HG03342 (cell line): ENCODE measurements around the gene EEF1A2.
"Not testable (repeated sequence)": the region's sequence is repeated elsewhere in the genome, so short reads cannot be mapped to it uniquely, and the experiment has no call there.

Experiments
- ATAC-seq: cut with Tn5 transposase; IDR thresholded peaks from one replicate; pipeline ENCODE4 v1.9.1; 2021; ENCODE audit warnings: mild to moderate bottlenecking, moderate library complexity; ENCODE audit not compliant: unreplicated experiment

Gene EEF1A2

DNA sequence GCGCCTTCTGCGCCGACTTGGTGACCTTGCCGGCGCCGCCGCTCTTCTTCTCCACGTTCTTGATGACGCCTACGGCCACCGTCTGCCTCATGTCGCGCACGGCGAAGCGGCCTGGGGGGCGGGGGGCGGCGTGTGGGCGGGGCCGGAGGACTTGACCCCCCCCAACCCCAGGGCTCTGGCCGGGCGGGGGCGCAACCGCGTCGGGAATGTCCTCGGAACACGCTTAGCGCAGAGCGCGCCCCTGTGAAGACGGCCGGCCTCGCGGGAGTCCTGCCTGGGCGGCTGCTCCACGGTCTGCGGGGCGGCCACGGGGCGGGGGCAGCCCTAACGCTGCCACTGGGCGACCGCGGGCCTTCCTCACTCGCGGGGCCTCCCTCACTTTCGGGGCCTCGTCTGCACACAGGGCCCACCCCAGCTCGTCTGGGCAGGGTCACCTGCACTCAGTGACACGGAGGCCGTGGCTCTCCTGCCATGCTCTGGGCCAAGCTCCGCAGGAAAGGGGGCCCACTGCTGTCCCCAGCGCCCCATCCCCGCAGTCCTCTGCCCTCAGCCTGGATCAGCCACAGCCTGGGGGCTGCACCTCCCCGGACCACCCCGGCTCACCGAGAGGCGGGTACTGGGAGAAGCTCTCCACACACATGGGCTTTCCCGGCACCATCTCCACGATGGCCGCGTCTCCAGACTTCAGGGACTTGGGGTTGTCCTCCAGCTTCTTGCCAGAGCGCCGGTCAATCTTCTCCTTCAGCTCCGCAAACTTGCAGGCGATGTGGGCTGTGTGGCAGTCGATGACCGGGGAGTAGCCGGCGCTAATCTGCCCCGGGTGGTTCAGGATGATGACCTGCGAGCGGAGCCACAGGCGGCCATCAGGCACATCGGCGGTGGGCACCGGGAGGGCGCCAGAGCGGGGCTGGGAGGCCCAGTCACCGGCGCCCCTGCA, 10.3 kb downstream of the EEF1A2 start:
- ATAC-seq = no peak

DNA sequence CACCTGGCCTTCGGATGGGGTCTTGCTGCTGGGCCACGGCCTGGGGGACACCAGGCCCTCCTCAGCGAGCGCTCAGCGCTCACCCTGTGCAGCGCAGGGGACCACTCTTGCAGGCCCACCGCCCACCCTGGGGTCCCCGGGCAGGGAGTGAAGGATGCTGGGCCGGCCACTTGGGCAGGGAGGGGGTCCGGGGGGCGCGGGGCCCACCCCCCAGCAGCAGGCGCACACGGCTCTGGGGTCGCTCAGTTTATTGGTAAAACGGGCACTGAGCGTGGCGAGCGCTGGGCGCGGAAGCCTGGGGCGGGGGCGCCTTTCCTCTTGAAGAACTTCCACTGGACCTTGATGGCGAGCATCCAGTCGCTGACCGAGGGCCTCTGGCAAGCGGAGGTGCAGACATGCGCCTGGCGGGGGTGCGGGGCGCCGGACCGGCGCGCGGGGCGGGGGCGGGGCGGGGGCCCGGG, 11.1 kb downstream of the EEF1A2 start:
- ATAC-seq = no peak

DNA sequence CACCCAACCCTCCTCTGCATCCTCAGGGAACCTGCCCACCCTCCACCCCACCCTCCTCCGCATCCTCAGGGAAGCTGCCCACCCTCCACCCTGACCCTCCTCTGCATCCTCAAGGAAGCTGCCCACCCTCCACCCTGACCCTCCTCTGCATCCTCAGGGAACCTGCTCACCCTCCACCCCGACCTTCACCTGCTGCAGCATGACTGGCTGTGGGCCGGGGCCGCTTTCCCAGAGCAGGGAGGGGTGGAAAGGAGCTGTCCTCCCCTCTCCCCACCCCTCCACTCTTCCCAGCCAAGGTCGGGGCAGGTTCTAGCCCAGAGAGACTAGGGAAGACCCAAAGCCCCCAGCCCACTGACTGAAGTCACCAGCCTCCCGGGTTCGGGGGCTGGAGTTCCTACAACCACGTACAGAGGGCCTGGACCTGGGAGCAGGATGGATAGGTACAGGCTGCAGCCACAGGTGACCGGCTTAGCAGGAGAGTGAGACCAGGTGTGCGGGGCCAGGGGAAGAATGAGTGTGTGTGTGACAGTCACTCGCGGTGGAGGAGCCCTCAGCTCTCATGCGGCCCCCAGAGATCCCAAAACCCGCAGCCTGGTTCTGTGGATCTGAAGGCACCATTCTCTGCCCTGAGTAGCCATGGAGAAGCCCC, 11.6 kb downstream of the EEF1A2 start:
- ATAC-seq = no peak

DNA sequence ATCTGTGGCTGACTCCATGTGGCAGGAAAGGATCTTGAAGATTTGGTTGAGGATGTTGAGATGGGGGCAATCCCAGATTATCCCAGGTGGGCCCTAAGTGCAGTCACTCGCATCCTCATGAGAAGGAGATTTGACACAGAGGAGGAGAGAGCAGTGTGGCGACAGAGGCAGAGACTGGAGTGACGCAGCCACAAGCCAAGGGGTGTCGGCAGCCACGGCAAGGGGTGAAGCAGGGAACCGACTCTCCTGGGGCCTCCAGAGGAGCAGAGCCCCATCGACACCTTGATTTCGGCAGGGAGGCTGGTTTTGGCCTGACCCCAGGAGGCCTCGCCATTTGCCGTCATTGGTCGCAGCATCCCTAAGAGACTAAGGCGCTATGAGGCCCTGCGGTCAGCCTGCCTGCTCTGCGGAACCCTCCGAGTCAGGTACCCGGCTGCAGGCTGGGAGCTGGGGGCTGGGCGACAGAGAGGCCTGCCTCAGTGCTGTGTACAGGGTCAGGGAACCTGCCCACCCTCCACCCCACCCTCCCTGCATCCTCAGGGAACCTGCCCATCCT, 12.5 kb downstream of the EEF1A2 start:
- no peak for ATAC-seq

DNA sequence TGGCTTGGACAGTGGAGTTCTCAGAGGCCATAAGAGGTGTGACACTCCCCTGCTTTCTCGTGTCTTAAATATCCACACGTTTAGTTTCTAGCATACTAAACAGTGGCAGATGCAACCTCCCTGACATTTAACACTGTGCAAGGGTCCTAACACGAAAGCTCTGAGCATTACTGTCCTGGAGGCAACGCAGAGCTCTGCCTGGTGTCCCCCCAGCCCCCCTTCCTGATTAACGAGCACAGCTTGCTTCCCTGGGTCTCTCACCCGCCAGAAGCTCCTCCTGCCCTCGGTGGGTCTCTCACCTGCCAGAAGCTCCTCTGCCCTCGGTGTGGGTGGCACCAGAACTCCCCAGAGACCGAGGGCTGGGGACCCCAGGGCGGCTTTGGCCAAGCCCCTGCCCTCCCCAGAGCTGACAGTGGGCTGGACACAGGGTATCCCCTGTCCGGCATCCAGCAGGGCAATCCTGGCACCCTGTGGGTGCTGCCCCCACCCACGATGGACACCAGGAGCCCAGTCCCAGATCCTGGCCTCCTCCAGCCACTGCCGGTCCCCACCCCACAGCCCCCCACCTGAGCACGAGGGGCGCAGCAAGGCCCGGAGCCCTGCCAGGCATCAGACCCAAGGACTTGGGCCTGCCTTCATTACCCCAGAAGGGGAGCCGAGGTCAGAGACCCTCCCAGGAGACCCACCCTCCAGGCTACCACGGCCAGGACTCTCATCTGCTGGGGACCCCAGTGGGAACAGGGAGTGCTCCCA, 14.1 kb downstream of the EEF1A2 start:
- ATAC-seq = no peak

DNA sequence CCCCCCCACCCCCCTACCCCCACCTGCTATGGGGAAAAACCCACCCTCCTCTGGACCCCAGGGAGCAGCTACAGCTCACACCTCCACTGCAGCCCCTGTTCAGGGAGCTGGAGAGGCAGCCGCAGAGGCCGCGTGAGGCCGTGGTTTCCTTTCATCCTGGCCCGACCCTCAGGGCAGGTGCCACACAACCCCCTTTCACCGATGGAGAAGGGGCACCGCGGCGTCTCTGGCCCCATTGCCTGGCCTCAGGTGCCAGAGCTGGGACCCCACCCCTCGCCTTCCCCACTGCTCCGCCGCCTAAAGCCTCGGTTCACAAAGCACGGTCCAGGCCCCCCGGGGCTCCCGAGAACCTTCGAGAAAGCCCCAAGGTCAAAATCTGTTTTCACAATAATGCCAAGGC, 14.6 kb downstream of the EEF1A2 start:
- no peak for ATAC-seq

DNA sequence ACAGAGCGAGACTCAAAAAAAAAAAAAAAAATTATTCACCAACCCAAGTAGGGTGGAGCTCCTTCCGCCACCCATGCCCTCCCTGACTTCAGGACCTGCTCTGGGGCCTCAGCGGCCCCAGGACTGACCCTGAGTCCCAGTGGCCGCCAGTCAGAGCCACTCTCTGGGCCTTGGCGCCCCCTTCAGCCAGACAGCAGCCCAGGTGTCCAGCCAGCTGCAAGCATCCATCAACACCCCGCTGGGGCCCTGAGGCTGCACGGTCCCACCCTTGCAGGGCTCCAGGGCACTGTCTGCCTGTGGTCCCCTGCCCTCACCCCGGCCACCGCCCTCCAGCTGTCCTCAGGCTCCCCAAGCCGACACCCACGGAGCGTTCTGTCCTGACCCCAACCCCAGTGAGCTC, 15.0 kb downstream of the EEF1A2 start:
- no peak for ATAC-seq

DNA sequence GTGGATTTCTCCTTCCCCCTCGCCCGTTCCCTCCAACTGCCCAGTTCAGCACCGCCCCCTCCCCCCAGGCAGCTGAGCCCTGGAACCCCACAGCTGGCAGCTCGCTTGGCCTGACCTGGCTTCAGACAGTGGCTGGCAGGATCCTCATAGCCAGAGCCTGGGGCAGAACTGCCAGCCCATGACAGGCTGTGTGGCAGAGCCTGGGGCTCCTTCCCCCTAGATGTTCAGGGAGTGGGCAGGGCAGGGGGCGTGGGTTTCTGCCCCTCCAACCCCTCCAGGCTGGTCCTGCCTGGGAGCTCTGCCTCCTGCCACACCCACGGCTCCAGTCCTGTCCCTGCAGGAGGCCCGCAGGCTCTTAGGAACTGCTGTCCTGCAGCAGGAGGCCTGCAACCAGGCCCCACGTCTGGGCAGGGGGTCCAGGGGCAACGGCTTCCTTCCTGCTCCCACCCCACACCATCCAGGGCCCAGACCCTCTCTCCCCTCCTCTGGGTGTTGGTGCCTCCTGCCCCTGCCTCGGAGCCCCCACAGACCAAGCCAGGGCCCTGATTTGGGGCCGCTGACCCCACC, 16.8 kb downstream of the EEF1A2 start:
- no peak for ATAC-seq

DNA sequence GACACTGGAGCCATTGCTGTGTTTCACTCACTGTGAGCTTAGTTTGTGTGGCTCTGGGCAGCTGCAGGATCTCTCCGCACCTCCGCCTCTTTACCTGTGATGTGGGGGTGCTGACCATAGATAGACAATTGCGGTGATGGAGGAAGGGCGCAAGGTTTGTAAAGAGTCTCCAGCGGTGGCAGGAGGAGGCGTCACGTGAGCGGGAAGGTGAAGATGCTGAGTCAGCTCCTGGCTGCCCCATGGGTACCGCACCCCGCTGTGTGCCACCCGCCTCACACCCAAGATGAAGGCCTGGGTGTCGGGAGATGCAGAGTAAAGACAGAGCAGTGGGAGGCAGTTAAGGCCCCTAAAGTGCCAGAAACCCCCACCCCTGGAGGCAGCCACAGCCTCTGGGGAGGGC, 17.4 kb downstream of the EEF1A2 start:
- ATAC-seq = no peak

DNA sequence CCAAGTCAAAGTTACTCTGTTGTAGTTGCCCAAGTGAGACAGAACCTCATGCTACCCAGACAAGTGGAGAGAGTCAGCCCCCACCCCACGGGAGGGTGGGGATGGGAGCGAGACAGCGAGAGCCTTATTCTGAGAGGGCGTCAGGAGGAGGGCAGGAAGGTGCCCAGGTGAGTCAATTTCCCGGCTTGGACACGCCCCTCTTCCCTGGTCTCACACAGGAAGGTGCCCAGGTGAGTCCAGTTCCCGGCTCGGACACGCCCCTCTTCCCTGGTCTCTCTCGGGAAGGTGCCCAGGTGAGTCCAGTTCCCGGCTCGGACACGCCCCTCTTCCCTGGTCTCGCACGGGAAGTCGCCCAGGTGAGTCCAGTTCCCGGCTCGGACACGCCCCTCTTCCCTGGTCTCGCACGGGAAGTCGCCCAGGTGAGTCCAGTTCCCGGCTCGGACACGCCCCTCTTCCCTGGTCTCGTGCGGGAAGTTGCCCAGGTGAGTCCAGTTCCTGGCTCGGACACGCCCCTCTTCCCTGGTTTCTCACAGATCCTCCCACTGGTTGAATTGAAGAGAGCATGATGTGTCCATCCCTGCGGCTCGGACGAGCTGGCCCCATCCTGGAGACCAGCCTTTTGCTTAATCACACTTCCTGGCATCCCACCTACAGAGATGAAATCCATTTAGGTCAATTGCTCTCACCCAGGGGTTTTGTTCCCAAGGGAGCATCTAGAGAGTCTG, 19.0 kb downstream of the EEF1A2 start:
- not testable (repeated sequence) for ATAC-seq

DNA sequence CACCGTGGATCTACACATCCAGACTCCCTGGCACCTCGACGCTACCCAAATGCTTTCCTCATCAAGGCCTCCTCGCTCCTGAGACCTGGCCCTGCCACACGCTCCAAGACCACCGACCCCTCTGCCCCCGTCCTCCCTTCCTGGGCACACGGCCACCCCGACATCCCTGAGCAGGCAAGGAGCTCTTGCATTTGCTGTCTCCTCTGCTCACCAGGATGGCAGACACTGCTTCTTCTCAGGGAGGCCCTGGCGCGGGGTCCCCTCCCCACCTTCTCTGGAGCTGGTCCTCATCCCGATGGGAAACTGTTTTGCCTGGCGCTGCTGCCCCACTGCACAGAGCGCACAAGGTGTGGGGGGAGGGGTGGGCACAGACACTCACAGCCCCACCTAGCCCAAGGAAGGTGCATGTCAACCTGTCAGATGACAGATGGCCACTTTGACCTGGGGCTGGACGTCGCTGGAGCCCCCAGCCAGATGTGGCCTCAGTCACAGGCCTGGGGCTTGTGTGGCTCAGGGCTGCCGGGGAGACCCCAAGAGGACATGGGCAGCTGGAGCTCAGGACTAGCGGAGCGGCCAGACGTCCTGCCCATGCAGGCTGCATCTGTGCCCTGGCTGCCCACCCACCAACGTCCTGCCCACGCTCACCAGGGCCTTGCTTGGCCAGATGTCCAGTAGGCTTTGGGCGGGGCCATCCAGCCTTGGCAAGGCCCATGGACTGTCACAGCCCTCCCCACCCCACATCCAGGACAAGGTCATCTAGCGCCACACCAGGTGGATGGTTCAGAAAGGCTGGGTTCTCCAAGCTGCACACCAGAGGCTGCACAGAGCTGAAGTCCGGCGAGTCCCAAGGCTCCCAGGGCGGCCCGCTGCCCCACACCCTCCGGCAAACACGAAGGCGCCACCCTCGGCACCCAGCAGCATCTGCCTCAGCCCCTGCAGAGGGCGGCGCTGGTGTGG, 20.3 kb downstream of the EEF1A2 start:
- ATAC-seq = no peak

DNA sequence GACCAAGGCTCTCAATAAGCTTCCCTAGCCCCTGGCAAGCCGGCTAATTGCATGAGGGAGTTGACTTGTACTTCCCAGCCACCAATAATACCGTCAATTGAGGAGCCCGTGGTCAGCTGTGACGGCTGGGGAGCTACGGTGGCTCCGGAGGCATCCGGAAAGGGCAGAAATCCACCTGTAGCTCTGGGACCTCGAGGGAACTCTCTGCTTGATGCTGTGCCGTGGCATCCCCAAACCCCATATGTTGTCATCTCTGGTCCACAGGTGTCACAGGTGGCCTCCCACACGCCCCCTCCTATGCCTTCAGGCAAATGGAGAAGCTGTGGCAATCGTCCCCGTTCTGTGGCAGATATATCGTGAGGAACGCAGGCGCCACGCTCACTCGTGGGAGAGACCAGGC, 20.9 kb downstream of the EEF1A2 start:
- no peak for ATAC-seq

DNA sequence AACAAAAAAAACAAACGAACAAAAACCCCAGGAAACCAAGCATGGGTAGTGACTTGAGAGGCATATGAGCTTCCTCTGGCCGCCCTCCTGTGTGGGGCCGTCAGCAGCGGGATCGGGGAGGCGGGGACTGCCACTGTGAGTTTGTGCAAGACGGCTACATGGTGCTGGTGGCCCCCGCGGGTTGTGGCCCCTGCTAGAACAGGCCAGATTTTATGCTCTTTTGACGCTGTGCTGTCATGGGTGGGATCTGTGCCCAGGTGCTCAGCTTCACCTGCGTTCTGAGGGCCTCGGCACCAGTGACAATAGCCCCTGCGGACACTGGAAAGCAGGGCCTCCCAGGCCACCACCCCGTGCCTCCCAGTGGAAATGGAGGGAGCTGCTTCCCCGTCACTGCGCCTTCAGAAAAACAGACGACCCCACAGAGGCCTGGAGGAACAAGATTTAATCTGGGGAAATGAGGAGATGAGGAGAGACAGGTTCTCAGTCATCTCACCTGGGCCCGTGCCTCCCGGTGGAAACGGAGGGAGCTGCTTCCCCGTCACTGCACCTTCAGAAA, 21.7 kb downstream of the EEF1A2 start:
- ATAC-seq = no peak

DNA sequence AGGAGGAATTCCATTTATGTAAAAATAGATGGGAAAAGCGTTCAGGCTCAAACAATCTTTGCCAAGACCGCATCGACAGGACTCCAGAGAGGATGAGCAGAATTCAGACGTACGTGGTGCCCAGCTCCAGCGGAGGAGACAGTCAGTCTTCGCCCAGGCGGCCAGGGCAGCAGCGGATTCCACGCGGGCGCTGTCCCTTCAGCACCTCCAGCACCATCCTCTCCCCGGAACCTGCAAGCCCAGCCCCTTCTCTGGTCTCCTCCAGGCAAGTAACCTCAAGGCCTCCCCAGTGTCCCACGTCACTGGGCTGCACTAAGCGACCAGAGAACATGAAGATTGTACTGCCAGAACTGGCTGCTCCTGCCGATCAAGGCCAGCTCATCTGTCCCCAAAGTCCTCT, 23.7 kb downstream of the EEF1A2 start:
- ATAC-seq = no peak

DNA sequence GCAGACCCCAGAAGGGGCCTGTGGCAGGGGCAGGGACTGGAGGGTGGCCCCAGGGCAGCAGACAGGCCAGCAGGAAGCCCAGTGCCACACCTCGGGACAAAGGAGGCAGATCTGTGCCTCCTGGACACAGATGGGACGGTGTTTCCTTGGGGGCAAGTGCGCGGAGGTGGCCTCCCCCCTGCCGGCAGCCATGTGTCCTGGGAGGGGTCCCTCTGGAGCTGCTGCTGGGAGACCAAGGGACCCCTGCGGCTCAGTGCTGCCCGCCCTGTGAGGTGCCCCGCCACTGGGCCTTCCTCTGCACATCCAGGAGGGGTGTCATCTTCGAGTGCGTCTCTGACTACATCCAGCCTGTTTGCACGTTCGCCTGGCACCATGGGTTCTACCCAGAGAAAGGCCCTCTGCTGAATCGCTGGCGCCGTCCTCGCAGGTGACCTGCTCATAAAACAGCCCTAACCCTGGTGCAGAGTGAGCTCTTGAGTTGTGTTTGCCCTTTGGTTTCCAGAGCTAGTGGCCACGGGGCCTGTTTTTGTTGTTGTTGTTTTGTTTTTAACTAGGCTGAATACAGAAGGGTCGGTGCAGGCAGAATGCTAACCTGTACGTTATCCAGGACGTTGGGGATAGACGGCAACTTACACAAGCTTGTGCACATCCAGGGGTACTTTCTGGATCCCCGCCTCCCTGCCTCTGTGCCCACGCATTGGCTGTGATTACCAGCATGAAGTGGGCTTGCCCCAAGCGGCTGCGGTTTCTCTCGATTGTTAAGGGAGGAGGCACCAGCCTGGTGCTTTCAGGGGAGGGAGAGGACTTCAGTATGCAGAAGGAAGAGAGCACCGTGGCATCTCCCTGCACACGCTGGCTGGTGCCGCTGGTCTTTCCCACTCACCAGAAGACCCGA, 25.1 kb downstream of the EEF1A2 start:
- ATAC-seq = no peak

DNA sequence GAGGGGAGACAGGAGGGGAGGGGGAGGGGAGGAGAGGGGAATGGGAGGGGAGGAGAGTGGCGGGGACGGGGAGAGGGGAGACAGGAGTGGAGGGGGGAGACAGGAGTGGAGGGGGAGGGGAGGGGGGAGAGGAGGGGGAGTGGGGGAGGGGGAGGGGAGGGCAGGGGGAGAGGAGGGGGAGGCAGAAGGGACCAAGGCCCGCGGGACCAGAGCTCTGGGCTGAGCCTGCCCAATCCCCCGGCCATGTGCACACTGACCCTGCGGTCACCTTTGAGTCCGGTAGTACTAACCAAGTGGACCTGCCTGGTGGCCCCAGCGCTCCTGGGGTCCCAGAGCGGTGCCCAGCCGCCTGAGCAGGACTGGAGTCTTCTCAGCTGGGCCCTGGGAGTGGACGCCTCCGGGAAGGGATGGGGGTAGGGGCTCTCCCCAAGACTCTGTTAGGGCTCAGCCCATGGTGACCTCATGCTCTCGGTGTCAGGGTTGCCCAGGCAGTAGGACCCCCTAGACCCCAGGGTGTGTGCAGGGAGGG, 26.0 kb downstream of the EEF1A2 start:
- ATAC-seq = no peak

DNA sequence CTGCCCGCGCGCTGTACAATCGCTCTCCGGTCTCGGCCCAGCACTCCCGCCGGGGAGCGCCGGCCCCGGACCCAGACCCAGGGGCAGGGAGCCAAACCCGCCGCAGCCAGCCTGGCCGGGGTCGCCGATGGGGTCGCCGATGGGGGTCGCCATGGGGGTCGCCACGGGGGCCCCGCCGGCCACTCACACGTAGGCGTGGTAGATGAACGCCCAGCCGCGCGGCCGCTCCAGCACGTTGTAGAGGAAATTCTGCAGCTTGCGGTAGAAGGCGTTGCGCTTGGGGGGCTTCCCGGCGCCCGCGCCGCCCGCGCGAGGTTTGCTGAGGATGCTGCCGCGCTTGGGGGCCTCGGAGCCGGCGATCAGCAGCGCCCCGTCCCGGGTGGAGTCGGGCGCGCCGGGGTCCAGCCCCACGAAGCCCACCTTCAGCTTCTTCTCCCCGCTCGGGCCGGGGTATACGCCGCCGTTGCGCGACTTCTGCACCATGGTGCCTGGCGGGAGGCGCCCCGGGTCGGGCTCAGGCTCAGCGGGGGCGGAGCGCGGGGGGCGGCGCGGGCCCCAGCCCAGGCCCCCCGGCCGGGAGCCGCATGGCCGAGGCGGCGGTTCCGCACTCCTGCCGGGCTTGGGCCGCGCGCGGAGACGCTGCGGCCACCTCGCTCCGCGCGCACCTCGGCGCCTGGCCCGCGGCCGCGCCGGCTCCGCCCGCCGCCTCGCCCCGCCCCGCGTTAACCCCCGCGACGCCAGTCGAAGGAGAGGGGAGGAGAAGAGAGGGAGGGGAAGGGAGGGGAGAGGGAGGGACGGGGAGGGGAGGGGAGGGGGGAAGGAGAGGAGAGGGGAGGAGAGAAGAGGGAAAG, 26.7 kb downstream of the EEF1A2 start, which contains the start of gene KCNQ2:
KCNQ2 (minus strand) TSS at position 675 of the 851 bp plus-strand sequence; CDS start at position 483, 192 bp downstream.
- no peak for ATAC-seq
